Measurements from ENCODE around the gene PLEKHG4B. TPM values are rescaled to one million over a fixed set of nuclear protein-coding genes. Genes with fewer than 3 reads are reported as not detected.

Gene PLEKHG4B
- polyA plus RNA-seq, 1 donor (not counting 4 experiments of a cell fraction or from before 2014, with no cell fraction given) = not detected

- Histone ChIP-seq H2AFZ (ENCODE audit: control insufficient read depth, low read length) (no peak overlapping the region), H3K79me2 (ENCODE audit: control insufficient read depth, insufficient read depth, low read length) (no peaks in the 10 kb centered on the region), H3K36me3 (ENCODE audit: control insufficient read depth in 2 of 2, extremely low read depth in 1 of 2, insufficient read depth in 2 of 2, low read length in 2 of 2) (no peaks in the 10 kb centered on the region), H3K9ac (ENCODE audit: control insufficient read depth, extremely low read depth, insufficient read depth, low read length) (no peak overlapping the region), H3K27ac (ENCODE audit: control insufficient read depth, insufficient read depth, low read length) (no peak overlapping the region), H3K4me2 (ENCODE audit: control insufficient read depth, extremely low read depth, insufficient read depth, low read depth, low read length) (no peak overlapping the region), H4K20me1 (ENCODE audit: control insufficient read depth, extremely low read depth, insufficient read depth, low read length) (peaks cover 4% of the 10 kb centered on the region), H3K27me3 (ENCODE audit: control insufficient read depth, extremely low read depth, insufficient read depth, low read length) (peaks cover 42% of the 10 kb centered on the region), H3K4me3 (ENCODE audit: control insufficient read depth in 2 of 3, extremely low read depth in 1 of 3, insufficient read depth in 2 of 3, low read depth in 1 of 3, low read length in 3 of 3) (no peak overlapping the region), H3K9me3 (ENCODE audit: control insufficient read depth, low read depth, low read length) (no peaks in the 10 kb centered on the region), H3K9me1 (ENCODE audit: control insufficient read depth, extremely low read depth, insufficient read depth, low read length) (no peaks in the 10 kb centered on the region), H3K4me1 (ENCODE audit: control insufficient read depth, extremely low read depth, insufficient read depth, low read length) (peaks cover 2% of the 10 kb centered on the region)
- DNase-seq (ENCODE audit: low read depth, low spot score) (no peak), FAIRE-seq (no peak)
- no peak for TF ChIP-seq EZH2 (IDR thresholded peaks at IDR 0.05; ENCODE audit: low read length)
- TF ChIP-seq CTCF (optimal IDR thresholded peaks at IDR 0.05 in 1 of 3, IDR thresholded peaks at IDR 0.05 in 1 of 3, conservative IDR thresholded peaks at IDR 0.05 in 1 of 3; ENCODE audit: extremely low read depth in 1 of 3, insufficient read depth in 2 of 3, low read length in 3 of 3) = no peak
- dilution Hi-C loops (cut with MboI; ENCODE audit: extremely low pct_ligation_motif_present, low sequenced_read_pairs) = no loop called here
These were observed 100.7 kb downstream of the PLEKHG4B start for GRCh38 chr5:192691-192969.

GRCh38 chr5:192970-193831, 101.2 kb downstream of the PLEKHG4B start:
- TF ChIP-seq EZH2 (IDR thresholded peaks at IDR 0.05; ENCODE audit: low read length) (no peak), CTCF (optimal IDR thresholded peaks at IDR 0.05 in 1 of 3, IDR thresholded peaks at IDR 0.05 in 1 of 3, conservative IDR thresholded peaks at IDR 0.05 in 1 of 3; ENCODE audit: extremely low read depth in 1 of 3, insufficient read depth in 2 of 3, low read length in 3 of 3) (no peak)
- no peak for DNase-seq (ENCODE audit: low read depth, low spot score)
- no peaks in the 10 kb centered on the region for H3K79me2 ChIP-seq (ENCODE audit: control insufficient read depth, insufficient read depth, low read length)
- no peak overlapping the region for H3K27ac ChIP-seq (ENCODE audit: control insufficient read depth, insufficient read depth, low read length)
- H3K9me3 ChIP-seq (ENCODE audit: control insufficient read depth, low read depth, low read length) = no peaks in the 10 kb centered on the region
- peaks cover 2% of the 10 kb centered on the region for H3K4me1 ChIP-seq (ENCODE audit: control insufficient read depth, extremely low read depth, insufficient read depth, low read length)
- H3K9ac ChIP-seq (ENCODE audit: control insufficient read depth, extremely low read depth, insufficient read depth, low read length) = no peak overlapping the region
- dilution Hi-C loops (cut with MboI; ENCODE audit: extremely low pct_ligation_motif_present, low sequenced_read_pairs) = no loop called here
- no peaks in the 10 kb centered on the region for H3K9me1 ChIP-seq (ENCODE audit: control insufficient read depth, extremely low read depth, insufficient read depth, low read length)
- no peak for FAIRE-seq
- peaks cover 1% of the 10 kb centered on the region for H4K20me1 ChIP-seq (ENCODE audit: control insufficient read depth, extremely low read depth, insufficient read depth, low read length)
- H3K27me3 ChIP-seq (ENCODE audit: control insufficient read depth, extremely low read depth, insufficient read depth, low read length) = peaks cover 38% of the 10 kb centered on the region
- no peaks in the 10 kb centered on the region for H3K36me3 ChIP-seq (ENCODE audit: control insufficient read depth in 2 of 2, extremely low read depth in 1 of 2, insufficient read depth in 2 of 2, low read length in 2 of 2)
- H3K4me2 ChIP-seq (ENCODE audit: control insufficient read depth, extremely low read depth, insufficient read depth, low read depth, low read length) = no peak overlapping the region
- no peak overlapping the region for H3K4me3 ChIP-seq (ENCODE audit: control insufficient read depth in 2 of 3, extremely low read depth in 1 of 3, insufficient read depth in 2 of 3, low read depth in 1 of 3, low read length in 3 of 3)
- no peak overlapping the region for H2AFZ ChIP-seq (ENCODE audit: control insufficient read depth, low read length)

Measured in keratinocyte (primary cell).